ENCODE measurements around the gene PLXNA4. TPM values are rescaled to one million over a fixed set of nuclear protein-coding genes. Genes with fewer than 3 reads are reported as not detected.

Gene PLXNA4
- total and polyA plus RNA-seq, 9 of the 15 experiments (the other 6 are each of a cell fraction or from before 2014, with no cell fraction given) = under 0.01 to 0.09 TPM; not detected in 7

DNA sequence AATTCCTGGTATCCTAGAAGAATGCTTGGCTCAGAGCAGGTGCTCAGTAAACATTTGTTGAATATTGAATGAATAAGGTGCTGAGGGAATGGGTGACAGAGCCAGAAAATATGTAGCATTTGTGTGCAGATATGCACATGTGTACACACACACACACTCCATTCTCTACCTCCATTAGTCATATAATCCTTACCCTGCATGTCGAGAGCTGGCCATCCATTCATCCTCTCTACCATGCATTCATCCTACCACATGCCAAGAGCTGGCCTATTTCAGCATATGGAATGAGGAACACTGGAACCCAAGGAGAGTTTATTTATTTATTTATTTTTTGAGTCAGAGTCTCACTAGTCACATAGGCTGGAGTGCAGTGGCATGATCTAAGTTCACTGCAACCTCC is 284.8 kb downstream of the PLXNA4 start (continued):
- TF ChIP-seq, protein P1, sequence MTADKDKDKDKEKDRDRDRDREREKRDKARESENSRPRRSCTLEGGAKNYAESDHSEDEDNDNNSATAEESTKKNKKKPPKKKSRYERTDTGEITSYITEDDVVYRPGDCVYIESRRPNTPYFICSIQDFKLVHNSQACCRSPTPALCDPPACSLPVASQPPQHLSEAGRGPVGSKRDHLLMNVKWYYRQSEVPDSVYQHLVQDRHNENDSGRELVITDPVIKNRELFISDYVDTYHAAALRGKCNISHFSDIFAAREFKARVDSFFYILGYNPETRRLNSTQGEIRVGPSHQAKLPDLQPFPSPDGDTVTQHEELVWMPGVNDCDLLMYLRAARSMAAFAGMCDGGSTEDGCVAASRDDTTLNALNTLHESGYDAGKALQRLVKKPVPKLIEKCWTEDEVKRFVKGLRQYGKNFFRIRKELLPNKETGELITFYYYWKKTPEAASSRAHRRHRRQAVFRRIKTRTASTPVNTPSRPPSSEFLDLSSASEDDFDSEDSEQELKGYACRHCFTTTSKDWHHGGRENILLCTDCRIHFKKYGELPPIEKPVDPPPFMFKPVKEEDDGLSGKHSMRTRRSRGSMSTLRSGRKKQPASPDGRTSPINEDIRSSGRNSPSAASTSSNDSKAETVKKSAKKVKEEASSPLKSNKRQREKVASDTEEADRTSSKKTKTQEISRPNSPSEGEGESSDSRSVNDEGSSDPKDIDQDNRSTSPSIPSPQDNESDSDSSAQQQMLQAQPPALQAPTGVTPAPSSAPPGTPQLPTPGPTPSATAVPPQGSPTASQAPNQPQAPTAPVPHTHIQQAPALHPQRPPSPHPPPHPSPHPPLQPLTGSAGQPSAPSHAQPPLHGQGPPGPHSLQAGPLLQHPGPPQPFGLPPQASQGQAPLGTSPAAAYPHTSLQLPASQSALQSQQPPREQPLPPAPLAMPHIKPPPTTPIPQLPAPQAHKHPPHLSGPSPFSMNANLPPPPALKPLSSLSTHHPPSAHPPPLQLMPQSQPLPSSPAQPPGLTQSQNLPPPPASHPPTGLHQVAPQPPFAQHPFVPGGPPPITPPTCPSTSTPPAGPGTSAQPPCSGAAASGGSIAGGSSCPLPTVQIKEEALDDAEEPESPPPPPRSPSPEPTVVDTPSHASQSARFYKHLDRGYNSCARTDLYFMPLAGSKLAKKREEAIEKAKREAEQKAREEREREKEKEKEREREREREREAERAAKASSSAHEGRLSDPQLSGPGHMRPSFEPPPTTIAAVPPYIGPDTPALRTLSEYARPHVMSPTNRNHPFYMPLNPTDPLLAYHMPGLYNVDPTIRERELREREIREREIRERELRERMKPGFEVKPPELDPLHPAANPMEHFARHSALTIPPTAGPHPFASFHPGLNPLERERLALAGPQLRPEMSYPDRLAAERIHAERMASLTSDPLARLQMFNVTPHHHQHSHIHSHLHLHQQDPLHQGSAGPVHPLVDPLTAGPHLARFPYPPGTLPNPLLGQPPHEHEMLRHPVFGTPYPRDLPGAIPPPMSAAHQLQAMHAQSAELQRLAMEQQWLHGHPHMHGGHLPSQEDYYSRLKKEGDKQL (CRISPR knock-in tag; IDR thresholded peaks at IDR 0.05; ENCODE audit: borderline replicate concordance) = no peak
- TF ChIP-seq SMAD3 (CRISPR knock-in tag; conservative IDR thresholded peaks at IDR 0.05) (no peak), TBP (optimal IDR thresholded peaks at IDR 0.05; ENCODE audit: low read depth, low read length) (no peak), ZNF174 (CRISPR knock-in tag; IDR thresholded peaks at IDR 0.05) (no peak), ARNT (IDR thresholded peaks at IDR 0.05) (no peak), ADNP (tag; IDR thresholded peaks at IDR 0.05) (no peak), CAMTA2 (CRISPR knock-in tag; conservative IDR thresholded peaks at IDR 0.05) (no peak), ZNF184 (CRISPR knock-in tag; IDR thresholded peaks at IDR 0.05) (no peak)
